GM21526 (cell line): ENCODE measurements around the gene RNASE7.

ENCODE experiments used
- ATAC-seq: cut with Tn5 transposase; IDR thresholded peaks from one replicate; pipeline ENCODE4 v1.9.1; 2021; ENCODE audit warnings: moderate library complexity; ENCODE audit not compliant: unreplicated experiment, low FRiP score

RNASE7 gene

DNA sequence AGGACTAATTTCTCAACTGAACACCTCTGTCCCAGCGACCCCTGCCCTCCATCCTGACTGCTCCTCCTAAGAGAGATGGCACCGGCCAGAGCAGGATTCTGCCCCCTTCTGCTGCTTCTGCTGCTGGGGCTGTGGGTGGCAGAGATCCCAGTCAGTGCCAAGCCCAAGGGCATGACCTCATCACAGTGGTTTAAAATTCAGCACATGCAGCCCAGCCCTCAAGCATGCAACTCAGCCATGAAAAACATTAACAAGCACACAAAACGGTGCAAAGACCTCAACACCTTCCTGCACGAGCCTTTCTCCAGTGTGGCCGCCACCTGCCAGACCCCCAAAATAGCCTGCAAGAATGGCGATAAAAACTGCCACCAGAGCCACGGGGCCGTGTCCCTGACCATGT, 756 bp downstream of the RNASE7 start:
- ATAC-seq = no peak

- no peak for ATAC-seq
These were observed 1.3 kb downstream of the RNASE7 start for GRCh38 chr14:21043387-21043973.

GRCh38 chr14:21043974-21044618, 1.9 kb downstream of the RNASE7 start:
- no peak for ATAC-seq

DNA sequence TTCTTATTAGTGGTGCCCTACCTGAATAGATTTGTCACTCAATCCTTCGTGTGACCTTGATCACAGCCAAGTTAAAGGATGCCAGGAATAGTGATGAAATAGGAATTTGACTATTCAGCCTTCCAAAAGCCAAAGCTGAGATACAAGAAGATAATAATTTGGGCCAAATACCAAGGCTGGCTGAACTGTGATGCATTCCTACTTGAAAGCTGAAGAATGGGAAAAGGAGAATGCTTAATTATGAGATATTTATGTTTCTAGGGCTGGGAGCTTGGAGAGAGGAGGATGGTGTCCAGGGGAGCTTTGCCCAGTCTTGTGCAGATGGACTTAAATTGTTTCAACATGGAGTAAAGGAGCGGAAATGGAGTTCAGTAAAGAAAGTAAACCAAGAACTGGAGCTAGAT, 5.2 kb downstream of the RNASE7 start:
- ATAC-seq = no peak

DNA sequence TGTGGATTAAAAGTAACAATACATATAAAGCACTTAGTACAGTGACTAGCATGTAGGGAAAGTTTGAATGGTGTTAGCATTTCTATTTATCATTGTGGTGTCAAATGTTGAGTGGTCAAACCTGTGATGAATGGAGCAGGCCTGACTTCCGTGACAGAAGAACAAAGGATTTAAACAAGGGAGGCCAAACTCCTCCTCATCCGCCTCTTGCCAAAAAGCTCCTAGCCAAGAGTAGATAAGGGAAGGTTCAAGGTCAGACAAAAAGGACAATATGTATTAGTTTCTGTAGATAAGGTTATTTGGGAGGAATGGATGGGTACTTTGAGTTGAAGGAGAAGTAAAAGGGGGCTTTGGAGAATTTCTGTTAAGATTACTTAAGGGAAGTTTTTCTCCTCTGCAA, 6.5 kb downstream of the RNASE7 start:
- ATAC-seq = no peak

DNA sequence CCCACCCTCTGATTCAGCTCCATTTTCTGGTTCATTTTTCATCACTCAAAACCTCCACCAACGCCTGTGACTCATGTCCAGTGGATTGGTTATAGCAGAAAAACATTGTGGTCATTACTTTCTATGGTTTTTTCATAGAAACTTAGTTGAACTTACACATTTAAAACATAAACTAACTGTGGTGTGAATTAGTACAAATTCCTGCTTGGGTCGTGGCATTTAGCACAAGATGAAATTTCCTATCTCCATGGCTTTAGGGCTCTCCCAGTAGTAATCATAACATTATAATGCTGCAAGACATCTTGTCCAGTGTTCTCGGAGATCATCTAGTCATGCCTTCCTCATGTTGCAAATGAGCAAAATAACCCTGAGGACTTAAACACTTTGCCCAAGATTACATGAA, 7.1 kb downstream of the RNASE7 start:
- no peak for ATAC-seq

DNA sequence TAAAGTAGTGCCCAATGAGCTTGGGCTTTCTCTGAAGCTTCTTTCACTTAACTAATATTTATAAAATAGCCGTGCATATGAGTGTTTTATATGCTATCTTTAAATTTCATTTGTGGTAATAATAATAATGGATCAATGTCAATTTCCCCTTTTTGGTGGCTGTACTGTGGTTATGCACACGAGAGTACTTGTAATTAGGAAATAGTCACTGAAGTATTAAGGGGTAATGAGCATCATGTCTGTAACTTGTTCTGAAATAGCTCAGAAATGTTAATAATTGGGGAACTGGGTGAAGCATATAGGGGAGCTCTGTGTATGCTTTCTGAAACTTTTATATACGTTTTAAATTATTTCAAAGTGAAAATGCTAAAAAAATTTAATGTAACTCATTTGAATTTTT, 8.4 kb downstream of the RNASE7 start:
- ATAC-seq = no peak

DNA sequence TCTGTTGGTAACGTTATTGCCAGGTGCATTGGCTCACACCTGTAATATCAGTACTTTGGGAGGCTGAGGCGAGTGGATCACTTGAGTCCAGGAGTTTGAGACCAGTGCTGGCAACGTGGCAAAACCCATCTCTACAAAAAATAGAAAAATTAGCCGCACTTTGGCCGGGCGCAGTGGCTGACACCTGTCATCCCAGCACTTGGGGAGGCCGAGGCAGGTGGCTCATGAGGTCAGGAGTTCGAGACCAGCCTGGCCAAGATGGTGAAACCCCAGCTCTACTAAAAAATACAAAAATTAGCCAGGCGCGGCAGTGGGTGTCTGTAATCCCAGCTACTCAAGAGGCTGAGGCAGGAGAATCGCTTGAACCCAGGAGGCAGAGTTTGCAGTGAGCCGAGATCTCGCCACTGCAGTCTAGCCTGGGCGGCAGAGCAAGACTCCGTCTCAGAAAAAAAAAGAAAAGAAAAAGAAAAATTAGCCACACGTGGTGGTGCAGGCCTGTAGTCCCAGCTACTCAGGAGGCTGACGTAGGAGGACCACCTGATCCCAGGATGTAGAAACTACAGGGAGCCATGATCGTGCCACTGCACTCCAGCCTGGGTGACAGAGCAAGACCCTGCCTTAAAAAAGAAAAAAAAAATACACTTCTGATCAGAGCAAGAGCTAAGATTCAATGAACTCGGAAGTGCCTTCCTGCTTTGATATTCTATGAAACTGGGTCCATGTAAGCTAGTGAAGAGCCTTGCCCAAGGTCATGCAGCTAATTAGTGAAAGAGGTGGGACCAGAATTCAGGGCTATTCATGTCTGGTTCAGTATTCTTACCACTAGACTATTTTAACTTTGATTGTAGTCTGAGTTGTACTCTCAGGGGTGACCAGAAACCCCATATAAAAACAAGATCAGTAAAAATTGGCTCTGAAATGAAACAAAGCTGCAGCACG, 11.3 kb downstream of the RNASE7 start:
- ATAC-seq = no peak

GRCh38 chr14:21054123-21054767, 12.1 kb downstream of the RNASE7 start:
- no peak for ATAC-seq

DNA sequence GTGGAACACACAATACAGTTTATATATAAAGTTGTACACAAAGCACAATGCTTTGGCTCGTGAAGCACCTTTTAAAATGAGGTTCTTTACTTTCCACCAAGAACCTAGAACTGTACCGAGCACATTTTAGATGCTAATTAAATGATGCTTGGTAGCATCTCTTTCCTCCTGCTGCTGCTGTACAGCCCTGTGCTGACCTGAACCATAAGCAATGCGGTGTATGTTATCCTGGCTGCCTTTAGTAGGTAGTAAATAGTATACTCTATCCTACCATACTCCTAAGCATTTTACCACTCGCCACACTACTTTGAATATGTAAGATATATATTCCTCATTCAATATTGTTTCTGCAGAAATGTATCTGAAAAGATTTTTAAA, 12.6 kb downstream of the RNASE7 start:
- ATAC-seq = no peak

- ATAC-seq = no peak
These were observed 13.4 kb downstream of the RNASE7 start for GRCh38 chr14:21055432-21056117.

- ATAC-seq = no peak
These were observed 14.5 kb downstream of the RNASE7 start for GRCh38 chr14:21056520-21057163.

GRCh38 chr14:21057803-21058675, 15.9 kb downstream of the RNASE7 start, which contains the start of gene RNASE8:
TSS of gene RNASE8 (plus strand) at chr14:21057822. CDS start at chr14:21057893, 71 bp downstream.
- no peak for ATAC-seq

- ATAC-seq = no peak
These were observed 16.7 kb downstream of the RNASE7 start for GRCh38 chr14:21058903-21059302.

DNA sequence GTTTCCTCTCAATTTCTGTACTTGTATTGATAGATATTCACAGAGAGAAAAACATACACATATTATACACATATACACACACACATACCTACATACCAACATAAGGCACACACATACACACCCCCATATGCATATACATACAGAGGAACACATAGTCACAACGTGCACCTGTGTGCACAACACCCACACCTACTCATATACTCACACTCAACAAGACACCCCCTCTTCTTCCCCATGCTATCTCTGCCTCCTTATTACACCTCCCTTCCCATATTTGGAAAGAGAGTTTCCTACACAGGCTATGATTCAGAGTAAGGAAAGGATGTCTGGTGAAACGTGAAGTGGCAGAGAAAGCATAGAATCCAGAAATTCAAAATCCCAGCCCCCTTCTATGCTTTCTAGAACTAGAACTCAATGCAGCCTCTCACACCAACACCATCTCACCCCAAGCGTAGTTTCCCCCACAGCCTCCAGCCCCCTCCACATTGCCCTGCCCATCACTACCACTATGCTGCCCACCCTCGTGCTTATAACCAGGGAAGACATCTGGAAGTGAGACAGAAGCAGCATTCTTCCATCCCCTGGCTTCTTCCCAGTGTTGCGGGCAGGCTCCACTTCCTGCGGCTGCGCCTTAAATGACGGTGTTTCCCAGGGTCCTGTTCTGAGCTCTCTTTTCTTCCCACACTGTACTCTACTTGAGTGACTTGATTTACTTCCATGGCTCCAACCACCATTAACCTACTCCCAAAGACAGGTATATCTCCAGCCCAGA, 17.9 kb downstream of the RNASE7 start:
- no peak for ATAC-seq

GRCh38 chr14:21060614-21061346, 18.6 kb downstream of the RNASE7 start:
- no peak for ATAC-seq

GRCh38 chr14:21061347-21061668, 19.1 kb downstream of the RNASE7 start:
- no peak for ATAC-seq

GRCh38 chr14:21063479-21063878, 21.3 kb downstream of the RNASE7 start:
- no peak for ATAC-seq
